ENCODE data around the gene RNF144B. TPM values are rescaled to one million over a fixed set of nuclear protein-coding genes. Genes with fewer than 3 reads are reported as not detected.

Gene RNF144B
- total and polyA plus RNA-seq, 9 of the 15 experiments (the other 6 are each of a cell fraction or from before 2014, with no cell fraction given) = 0.01 TPM; not detected in 8

- H3K9ac ChIP-seq (ENCODE audit: insufficient read depth in 1 of 2, low read depth in 2 of 2, low read length in 2 of 2) = no peak overlapping the region
- H3K79me2 ChIP-seq (ENCODE audit: control insufficient read depth, insufficient read depth, low read length) = no peaks in the 10 kb centered on the region
- no peak overlapping the region for H2AFZ ChIP-seq (ENCODE audit: low read depth, low read length)
- in situ Hi-C loops (cut with MboI) = no loop called here
- intact Hi-C loops (cut with micrococcal nuclease) = no loop called here
- no peaks in the 10 kb centered on the region for H3K4me1 ChIP-seq (replicated peaks in 1 of 2; ENCODE audit: control insufficient read depth in 2 of 2, insufficient read depth in 2 of 2, low read length in 2 of 2)
- CTCF ChIA-PET (ENCODE audit: low intra/inter-chr PET ratio) = no interaction called here
- H4K20me1 ChIP-seq (replicated peaks; ENCODE audit: control insufficient read depth, insufficient read depth, low read length) = no peaks in the 10 kb centered on the region
- H3K4me3 ChIP-seq = no peak overlapping the region
- DNase-seq (ENCODE audit: extremely low read depth in 1 of 4, low spot score in 3 of 4) (no peak), FAIRE-seq (no peak), ATAC-seq (no peak)
- no TSS peak for BruUV-seq (replicated peaks)
- H3K9me3 ChIP-seq (replicated peaks; ENCODE audit: control insufficient read depth, insufficient read depth, low read depth, low read length) = no peaks in the 10 kb centered on the region
- POLR2A ChIA-PET = no interaction called here
- H3K27ac ChIP-seq (ENCODE audit: extremely low read depth, low read depth, low read length) = no peak overlapping the region
- H3K4me2 ChIP-seq (ENCODE audit: insufficient read depth, low read length) = no peak overlapping the region
- 0% methylated on average over 2 of the region's 2 CpGs for WGBS (ENCODE audit: insufficient coverage, low coverage, missing lambda C conversion rate)
- no peaks in the 10 kb centered on the region for H3K9me1 ChIP-seq (ENCODE audit: control insufficient read depth, insufficient read depth, low read length)
- no peaks in the 10 kb centered on the region for H3K27me3 ChIP-seq (ENCODE audit: control insufficient read depth in 2 of 2, insufficient read depth in 2 of 2, low read length in 2 of 2)
- no peaks in the 10 kb centered on the region for H3K36me3 ChIP-seq (ENCODE audit: control insufficient read depth, insufficient read depth, low read length)
- TF ChIP-seq SRSF9 (IDR thresholded peaks at IDR 0.05; ENCODE audit: borderline replicate concordance, low read depth, low read length) (no peak), HNRNPLL (IDR thresholded peaks at IDR 0.05; ENCODE audit: low read depth, low read length, poor library complexity, severe bottlenecking) (no peak), ZNF589 (CRISPR knock-in tag; IDR thresholded peaks at IDR 0.05; ENCODE audit: low read depth) (no peak), ZBTB43 (CRISPR knock-in tag; IDR thresholded peaks at IDR 0.05) (no peak), SAFB (IDR thresholded peaks at IDR 0.05; ENCODE audit: borderline replicate concordance, low read depth, low read length) (no peak), MYC (IDR thresholded peaks at IDR 0.05; ENCODE audit: low read depth, low read length) (no peak), MYC (CRISPR knock-in tag; IDR thresholded peaks at IDR 0.05; ENCODE audit: borderline replicate concordance, low read depth) (no peak), HEY1 (CRISPR knock-in tag; IDR thresholded peaks at IDR 0.05; ENCODE audit: borderline replicate concordance) (no peak), LEF1 (IDR thresholded peaks at IDR 0.05) (no peak), L3MBTL2 (IDR thresholded peaks at IDR 0.05) (no peak), BRF1 (IDR thresholded peaks at IDR 0.05; ENCODE audit: borderline replicate concordance, extremely low read depth, insufficient read length) (no peak), LARP7 (IDR thresholded peaks at IDR 0.05) (no peak), ZNF609 (CRISPR knock-in tag; IDR thresholded peaks at IDR 0.05; ENCODE audit: borderline replicate concordance) (no peak), BCOR (IDR thresholded peaks at IDR 0.05) (no peak)
These were observed 38.1 kb downstream of the RNF144B start for GRCh38 chr6:18425218-18425617.

Measured in K562 (cell line).